ENCODE measurements around the gene NGEF. TPM values are rescaled to one million over a fixed set of nuclear protein-coding genes. Genes with fewer than 3 reads are reported as not detected.
"Not testable (repeated sequence)": the region's sequence is repeated elsewhere in the genome, so short reads cannot be mapped to it uniquely, and the experiment has no call there.

NGEF gene
- total and polyA plus RNA-seq, 10 of the 15 experiments (the other 5 are each of a cell fraction or from before 2014, with no cell fraction given): 0.12 TPM; not detected in 9

GRCh38 chr2:232852676-232853075 is 160.4 kb downstream of the NGEF start:
- DNase-seq (ENCODE audit: low read depth, low spot score) (no peak), ATAC-seq (no peak), FAIRE-seq (no peak)
- Histone ChIP-seq H2AFZ (ENCODE audit: control insufficient read depth, low read depth, low read length) (no peak overlapping the region), H3K4me3 (no peak overlapping the region), H3K4me1 (ENCODE audit: control insufficient read depth, insufficient read depth, low read length) (no peaks in the 10 kb centered on the region), H3K27ac (ENCODE audit: control insufficient read depth, insufficient read depth) (no peak overlapping the region), H3K36me3 (ENCODE audit: control insufficient read depth in 2 of 2, insufficient read depth in 2 of 2, low read length in 1 of 2) (peaks cover 7 to 22% of the 10 kb centered on the region in 2 experiments; a peak in 3 of 4 replicates), H4K20me1 (ENCODE audit: control insufficient read depth, insufficient read depth) (no peaks in the 10 kb centered on the region), H3K9me3 (replicated peaks; ENCODE audit: control insufficient read depth, insufficient read depth, low read length) (no peaks in the 10 kb centered on the region), H3K79me2 (ENCODE audit: control insufficient read depth, insufficient read depth, low read length) (no peaks in the 10 kb centered on the region), H3K4me2 (ENCODE audit: control insufficient read depth, insufficient read depth) (no peak overlapping the region), H3K27me3 (replicated peaks in 1 of 2; ENCODE audit: control insufficient read depth in 2 of 2, insufficient read depth in 2 of 2, low read length in 1 of 2) (no peaks in the 10 kb centered on the region), H3K9ac (ENCODE audit: control insufficient read depth, insufficient read depth, low read length) (no peak overlapping the region)
- 33% methylated on average over 2 of the region's 2 CpGs for WGBS (ENCODE audit: insufficient coverage, insufficient replicate concordance, low lambda C conversion rate, missing lambda C conversion rate)
- RAD21 ChIA-PET (ENCODE audit: unreplicated experiment): interaction anchor here (1.3 to 1.6 kb wide), 2 partner anchors 176 to 399 kb away, joined by 5 read pairs; partner anchors contain the start of gene ATG16L1
- TF ChIP-seq MEF2A (IDR thresholded peaks at IDR 0.05; ENCODE audit: insufficient read depth, low read depth, low read length) (no peak), POLR2AphosphoS2 (IDR thresholded peaks at IDR 0.05; ENCODE audit: low read depth, low read length) (no peak), TCF3 (IDR thresholded peaks at IDR 0.05; ENCODE audit: borderline replicate concordance, insufficient read depth, low read depth, low read length) (no peak), RBBP5 (conservative IDR thresholded peaks at IDR 0.05) (no peak), TAF1 (IDR thresholded peaks at IDR 0.05; ENCODE audit: borderline replicate concordance, low read depth, low read length) (no peak), MXI1 (IDR thresholded peaks at IDR 0.05; ENCODE audit: low read depth, low read length) (no peak), CHD1 (IDR thresholded peaks at IDR 0.05; ENCODE audit: low read depth, low read length) (no peak), ESRRA (IDR thresholded peaks at IDR 0.05; ENCODE audit: low read length) (no peak), ZNF592 (IDR thresholded peaks at IDR 0.05) (no peak), ZNF24 (IDR thresholded peaks at IDR 0.05) (no peak), BCL11A (IDR thresholded peaks at IDR 0.05; ENCODE audit: low read depth, low read length) (no peak), TBL1XR1 (IDR thresholded peaks at IDR 0.05; ENCODE audit: low read depth, low read length) (no peak), SUZ12 (IDR thresholded peaks at IDR 0.05; ENCODE audit: unreplicated experiment) (no peak), BACH1 (IDR thresholded peaks at IDR 0.05; ENCODE audit: borderline replicate concordance) (no peak), ZNF622 (IDR thresholded peaks at IDR 0.05) (no peak)
- SMC1A ChIA-PET (ENCODE audit: uncharacterized antibody, unreplicated experiment): interaction anchor here (0.6 to 3.3 kb wide), 8 partner anchors 9 to 401 kb away, joined by 3 to 19 read pairs (median 6); partner anchors contain the start of gene ATG16L1
- in situ Hi-C loops (cut with MboI): loop anchor here (5.0 kb wide), 2 partner anchors 175 to 400 kb away; partner anchors contain the start of gene ATG16L1
- intact Hi-C loops (cut with micrococcal nuclease; ENCODE audit: unreplicated experiment): loop anchor here (1.0 to 5.0 kb wide), 3 partner anchors 175 to 399 kb away; partner anchors contain the start of gene ATG16L1
- no TSS peak for BruUV-seq (replicated peaks)
- POLR2A ChIA-PET: no interaction called here
- CTCF ChIA-PET: interaction anchor here (0.6 to 4.1 kb wide), 18 partner anchors 9 to 411 kb away, joined by 3 to 37 read pairs (median 4); partner anchors contain the start of genes ATG16L1 and INPP5D

GRCh38 chr2:232852081-232852480 is 161.0 kb downstream of the NGEF start:
- H3K4me3 ChIP-seq; H3K4me1 ChIP-seq (ENCODE audit: control insufficient read depth, insufficient read depth, low read length); H3K27me3 ChIP-seq (replicated peaks in 1 of 2; ENCODE audit: control insufficient read depth in 2 of 2, insufficient read depth in 2 of 2, low read length in 1 of 2); H2AFZ ChIP-seq (ENCODE audit: control insufficient read depth, low read depth, low read length); H3K27ac ChIP-seq (ENCODE audit: control insufficient read depth, insufficient read depth); H3K9me3 ChIP-seq (replicated peaks; ENCODE audit: control insufficient read depth, insufficient read depth, low read length); ATAC-seq; DNase-seq (ENCODE audit: low read depth, low spot score); FAIRE-seq; H4K20me1 ChIP-seq (ENCODE audit: control insufficient read depth, insufficient read depth); POLR2A ChIA-PET; BruUV-seq (replicated peaks); H3K9ac ChIP-seq (ENCODE audit: control insufficient read depth, insufficient read depth, low read length); H3K79me2 ChIP-seq (ENCODE audit: control insufficient read depth, insufficient read depth, low read length); H3K4me2 ChIP-seq (ENCODE audit: control insufficient read depth, insufficient read depth): not testable (repeated sequence)
- ChIA-PET RAD21 (ENCODE audit: unreplicated experiment) (interaction anchor here (1.3 to 1.6 kb wide), 2 partner anchors 177 to 399 kb away, joined by 5 read pairs; partner anchors contain the start of gene ATG16L1), CTCF (interaction anchor here (1.0 to 4.1 kb wide), 11 partner anchors 8 to 411 kb away, joined by 3 to 37 read pairs (median 6); partner anchors contain the start of genes ATG16L1 and INPP5D), SMC1A (ENCODE audit: uncharacterized antibody, unreplicated experiment) (interaction anchor here (1.2 to 3.3 kb wide), 5 partner anchors 176 to 402 kb away, joined by 3 to 19 read pairs (median 6); partner anchors contain the start of gene ATG16L1)
- in situ Hi-C loops (cut with MboI) (loop anchor here (5.0 kb wide), 2 partner anchors 175 to 400 kb away; partner anchors contain the start of gene ATG16L1), intact Hi-C loops (cut with micrococcal nuclease; ENCODE audit: unreplicated experiment) (loop anchor here (5.0 kb wide), 1 partner anchor 175 kb away; no protein-coding TSS in a partner anchor)
- peaks cover 5 to 18% of the 10 kb centered on the region in 2 experiments; a peak in 3 of 4 replicates for H3K36me3 ChIP-seq (ENCODE audit: control insufficient read depth in 2 of 2, insufficient read depth in 2 of 2, low read length in 1 of 2)
- over 99% methylated on average over 11 of the region's 11 CpGs for WGBS (ENCODE audit: insufficient coverage, insufficient replicate concordance, low lambda C conversion rate, missing lambda C conversion rate)
